Breast epithelium (tissue), 4 donors: ENCODE results near the gene NUPR2. TPM values are rescaled to one million over a fixed set of nuclear protein-coding genes. Genes with fewer than 3 reads are reported as not detected.
"Not testable (repeated sequence)": the region's sequence is repeated elsewhere in the genome, so short reads cannot be mapped to it uniquely, and the experiment has no call there.

Experiments used
- DNase-seq, 2 donors: peaks; one replicate each; pipeline ENCODE4 v3.0.0-alpha.2; 2019; ENCODE audit warnings: low spot score in 2 of 2
- H3K27ac ChIP-seq, 2 donors: fragments of 200-600 bp; sonication (generic) in 1 of 2; one replicate each; pipeline ENCODE4 v1.5.1; 2016 to 2019; ENCODE audit warnings: mild to moderate bottlenecking in 1 of 2
- H3K27me3 ChIP-seq, 2 donors: fragments of 200-600 bp; sonication (generic) in 1 of 2; one replicate each; pipeline versions ENCODE4 v1.5.1 to v1.6.0; 2017 to 2019; ENCODE audit warnings: control low read depth in 1 of 2, mild to moderate bottlenecking in 1 of 2
- H3K36me3 ChIP-seq: fragments of 200-600 bp; one replicate; pipeline ENCODE4 v1.5.1; 2019
- H3K4me1 ChIP-seq, 2 donors: fragments of 200-600 bp; sonication (generic); one replicate each; pipeline ENCODE4 v1.5.1; 2016 to 2019; ENCODE audit warnings: control low read depth in 1 of 2
- H3K4me3 ChIP-seq, 3 donors: fragments of 200-600 bp; sonication (generic); 1 replicate in 2 of 3; 2 replicates in 1 of 3; pipeline ENCODE4 v1.5.1; 2016 to 2019; ENCODE audit warnings: mild to moderate bottlenecking in 3 of 3, moderate library complexity in 2 of 3
- H3K9me3 ChIP-seq, 2 donors: fragments of 200-600 bp; sonication (generic) in 1 of 2; one replicate each; pipeline ENCODE4 v1.5.1; 2016 to 2019; ENCODE audit warnings: control low read depth in 1 of 2
- POLR2A ChIP-seq: fragments of 450-650 bp; IDR thresholded peaks from one replicate; pipeline ENCODE4 v1.6.1; 2016; ENCODE audit warnings: antibody characterized with exemption, mild to moderate bottlenecking, moderate library complexity
- POLR2AphosphoS5 ChIP-seq, 3 donors: sonication (generic); formaldehyde crosslinking; IDR thresholded peaks; one replicate each; pipeline ENCODE4 v1.6.1; 2017; ENCODE audit warnings: antibody characterized with exemption in 3 of 3
- intact Hi-C: fragments of 100-400 bp; cut with DNase I; formaldehyde crosslinking; loops from one replicate; pipeline ENCODE4 v1.15.1; 2023; ENCODE audit warnings: low total_unique reads
- total RNA-seq, 3 donors: library from RNA; depleted of rRNA; stranded (reverse); fragments of >200 nt; gene quantifications; one replicate each; pipeline ENCODE4 v1.1.0, GENCODE V29; 2016
- TF ChIP-seq, protein P1 (sequence below), 3 donors: fragments of 450-650 bp; IDR thresholded peaks; one replicate each; pipeline ENCODE4 v1.5.1; 2016 to 2017; ENCODE audit warnings: antibody characterized with exemption in 3 of 3, mild to moderate bottlenecking in 3 of 3, moderate library complexity in 3 of 3

NUPR2 gene
- total RNA-seq, 3 donors from 2014 or later = 5.2 to 10.1 TPM; not detected in 1

DNA sequence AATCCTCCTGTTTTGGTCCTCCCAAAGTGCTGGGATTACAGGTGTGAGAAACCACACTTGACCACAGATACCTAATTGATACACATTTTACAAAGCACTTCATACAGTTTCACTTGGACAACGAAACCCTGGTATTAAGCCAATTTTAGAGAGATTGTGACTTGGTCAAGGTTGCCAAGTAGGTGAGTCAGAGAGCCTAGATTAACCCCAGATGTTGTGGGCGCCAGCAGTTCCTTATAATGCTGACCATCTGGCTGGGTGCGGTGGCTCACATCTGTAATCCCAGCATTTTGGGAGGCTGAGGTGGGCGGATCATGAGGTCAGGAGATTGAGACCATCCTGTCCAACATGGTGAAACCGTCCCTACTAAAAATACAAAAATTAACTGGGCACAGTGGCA lies 18.5 kb downstream of the NUPR2 start:
- DNase-seq = no peak
- H3K27ac ChIP-seq = peak overlapping the region in 1 of 2 donors; percentile 45

DNA sequence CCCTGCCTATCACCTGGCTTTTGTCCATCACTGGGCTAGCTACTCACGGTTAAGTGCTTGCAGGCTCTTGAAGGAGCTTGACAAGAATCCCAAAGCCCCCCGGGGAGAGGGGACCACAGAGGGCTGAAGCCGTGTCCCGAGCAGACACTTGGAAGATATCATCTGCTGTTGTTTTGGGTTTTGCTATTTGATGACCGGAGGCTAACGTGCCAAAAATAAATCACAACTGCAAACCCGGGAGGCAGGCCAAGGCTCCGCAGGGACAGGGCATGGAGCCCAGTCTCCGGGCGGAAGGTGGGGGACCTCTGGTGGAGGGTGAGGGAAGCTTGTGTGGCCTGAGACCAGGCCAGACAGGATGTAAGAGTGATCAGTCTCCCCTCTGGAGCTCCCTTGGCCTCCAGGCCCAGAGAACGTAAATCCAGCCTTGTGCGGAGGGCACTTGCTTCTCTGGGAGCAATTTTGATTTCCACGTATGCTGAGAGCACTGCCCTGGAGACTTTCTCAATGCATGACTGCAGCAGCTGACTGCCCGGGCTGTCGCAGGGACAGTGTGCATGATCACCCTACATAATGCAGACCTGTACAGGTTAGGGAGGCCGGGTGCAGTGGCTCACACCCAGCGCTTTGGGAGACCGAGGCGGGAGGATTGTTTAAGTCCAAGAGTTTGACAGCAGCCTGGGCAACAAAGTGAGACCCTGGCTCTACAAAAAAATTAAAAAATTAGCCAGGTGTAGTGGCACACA lies 23.3 kb downstream of the NUPR2 start, which contains the start of gene PHKG1:
Gene PHKG1, minus strand, starts transcription at position 164 of the 743 bp plus-strand sequence. CDS start 4,011 bp downstream, outside the sequence.
- TF ChIP-seq, protein P1, sequence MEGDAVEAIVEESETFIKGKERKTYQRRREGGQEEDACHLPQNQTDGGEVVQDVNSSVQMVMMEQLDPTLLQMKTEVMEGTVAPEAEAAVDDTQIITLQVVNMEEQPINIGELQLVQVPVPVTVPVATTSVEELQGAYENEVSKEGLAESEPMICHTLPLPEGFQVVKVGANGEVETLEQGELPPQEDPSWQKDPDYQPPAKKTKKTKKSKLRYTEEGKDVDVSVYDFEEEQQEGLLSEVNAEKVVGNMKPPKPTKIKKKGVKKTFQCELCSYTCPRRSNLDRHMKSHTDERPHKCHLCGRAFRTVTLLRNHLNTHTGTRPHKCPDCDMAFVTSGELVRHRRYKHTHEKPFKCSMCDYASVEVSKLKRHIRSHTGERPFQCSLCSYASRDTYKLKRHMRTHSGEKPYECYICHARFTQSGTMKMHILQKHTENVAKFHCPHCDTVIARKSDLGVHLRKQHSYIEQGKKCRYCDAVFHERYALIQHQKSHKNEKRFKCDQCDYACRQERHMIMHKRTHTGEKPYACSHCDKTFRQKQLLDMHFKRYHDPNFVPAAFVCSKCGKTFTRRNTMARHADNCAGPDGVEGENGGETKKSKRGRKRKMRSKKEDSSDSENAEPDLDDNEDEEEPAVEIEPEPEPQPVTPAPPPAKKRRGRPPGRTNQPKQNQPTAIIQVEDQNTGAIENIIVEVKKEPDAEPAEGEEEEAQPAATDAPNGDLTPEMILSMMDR (IDR thresholded peaks at IDR 0.05) = peak in 2 of 3 donors; percentile 22 to 36
- TF ChIP-seq POLR2AphosphoS5 (IDR thresholded peaks at IDR 0.05) (peak in 2 of 3 donors; percentile 21 to 42), POLR2A (no peak)
- intact Hi-C loops = no loop called here
- peak within 1 kb of the TSS in 2 of 3 donors; percentile 25 to 53 for H3K4me3 ChIP-seq

More for the DNA sequence above, 18.5 kb downstream of the NUPR2 start:
- no peak overlapping the region for H3K4me3 ChIP-seq
- H3K4me1 ChIP-seq = peaks cover under 1 to 5% of the 10 kb centered on the region in 2 donors
- H3K9me3 ChIP-seq = no peaks in the 10 kb centered on the region
- H3K36me3 ChIP-seq = no peaks in the 10 kb centered on the region
- peak; percentile 31 to 56 (median 45) for TF ChIP-seq POLR2AphosphoS5 (IDR thresholded peaks at IDR 0.05)
- TF ChIP-seq, protein P1 (IDR thresholded peaks at IDR 0.05) = no peak
- intact Hi-C loops = no loop called here
- no peaks in the 10 kb centered on the region for H3K27me3 ChIP-seq

GRCh38 chr7:56092388-56092787 lies 23.8 kb downstream of the NUPR2 start:
- Histone ChIP-seq H3K4me3 (peak overlapping the region in 2 of 3 donors; percentile 25 to 53), H3K27ac (peak overlapping the region; percentile 58 to 67)
- H3K36me3 ChIP-seq, H3K9me3 ChIP-seq, intact Hi-C loops, H3K27me3 ChIP-seq, DNase-seq, H3K4me1 ChIP-seq: not testable (repeated sequence)

More for the DNA sequence above, 23.3 kb downstream of the NUPR2 start, which contains the start of gene PHKG1:
- no peaks in the 10 kb centered on the region for H3K9me3 ChIP-seq
- peak within 1 kb of the TSS; percentile 58 to 67 for H3K27ac ChIP-seq
- no peaks in the 10 kb centered on the region for H3K36me3 ChIP-seq
- peak; percentile 68 to 88 for DNase-seq
- no peaks in the 10 kb centered on the region for H3K27me3 ChIP-seq
- H3K4me1 ChIP-seq = peaks cover 4 to 7% of the 10 kb centered on the region in 2 donors

GRCh38 chr7:56091591-56091990 lies 24.6 kb downstream of the NUPR2 start:
- peaks cover 4 to 7% of the 10 kb centered on the region in 2 donors for H3K4me1 ChIP-seq
- TF ChIP-seq POLR2A (no peak), POLR2AphosphoS5 (IDR thresholded peaks at IDR 0.05) (no peak)
- TF ChIP-seq, protein P1 (IDR thresholded peaks at IDR 0.05) = no peak
- intact Hi-C loops = no loop called here
- no peaks in the 10 kb centered on the region for H3K27me3 ChIP-seq
- no peak overlapping the region for H3K4me3 ChIP-seq
- DNase-seq = peak; percentile 61 to 62
- H3K27ac ChIP-seq = peak overlapping the region; percentile 58 to 67
- no peaks in the 10 kb centered on the region for H3K9me3 ChIP-seq
- H3K36me3 ChIP-seq = no peaks in the 10 kb centered on the region

DNA sequence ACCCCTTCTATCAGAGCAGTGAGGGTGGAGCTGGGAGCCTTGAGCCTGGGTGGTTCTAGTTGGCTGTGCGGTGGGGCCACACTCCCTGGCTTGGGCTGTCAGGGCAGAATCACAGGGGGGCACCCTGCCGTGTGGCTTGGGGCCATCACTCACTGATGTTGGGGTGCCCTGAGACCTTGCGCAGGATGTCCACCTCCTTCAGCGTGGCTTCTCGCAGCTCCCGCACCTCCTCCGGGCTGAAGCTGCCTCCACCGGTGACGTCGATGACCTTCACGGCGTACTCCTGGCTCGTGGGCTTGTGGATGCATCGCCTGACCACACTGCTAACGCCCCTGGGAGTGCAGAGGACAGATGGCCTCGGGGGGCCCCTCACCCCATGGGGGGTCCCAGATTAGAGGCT lies 28.8 kb downstream of the NUPR2 start:
- Histone ChIP-seq H3K9me3 (no peaks in the 10 kb centered on the region), H3K27me3 (no peaks in the 10 kb centered on the region), H3K36me3 (no peaks in the 10 kb centered on the region), H3K27ac (no peak overlapping the region), H3K4me1 (peaks cover 0 to under 1% of the 10 kb centered on the region in 2 donors), H3K4me3 (no peak overlapping the region)
- TF ChIP-seq, protein P1 (IDR thresholded peaks at IDR 0.05) = no peak
- TF ChIP-seq POLR2AphosphoS5 (IDR thresholded peaks at IDR 0.05) (no peak), POLR2A (no peak)
- intact Hi-C loops = no loop called here
- no peak for DNase-seq
